GF-D8 (cell line): ENCODE data around the gene TCEA3.
"Not testable (repeated sequence)": the region's sequence is repeated elsewhere in the genome, so short reads cannot be mapped to it uniquely, and the experiment has no call there.

ENCODE experiments used
- DNase-seq: peaks from one replicate; lab custom pipeline; 2025; lab: John Stamatoyannopoulos, UW

TCEA3 gene

DNA sequence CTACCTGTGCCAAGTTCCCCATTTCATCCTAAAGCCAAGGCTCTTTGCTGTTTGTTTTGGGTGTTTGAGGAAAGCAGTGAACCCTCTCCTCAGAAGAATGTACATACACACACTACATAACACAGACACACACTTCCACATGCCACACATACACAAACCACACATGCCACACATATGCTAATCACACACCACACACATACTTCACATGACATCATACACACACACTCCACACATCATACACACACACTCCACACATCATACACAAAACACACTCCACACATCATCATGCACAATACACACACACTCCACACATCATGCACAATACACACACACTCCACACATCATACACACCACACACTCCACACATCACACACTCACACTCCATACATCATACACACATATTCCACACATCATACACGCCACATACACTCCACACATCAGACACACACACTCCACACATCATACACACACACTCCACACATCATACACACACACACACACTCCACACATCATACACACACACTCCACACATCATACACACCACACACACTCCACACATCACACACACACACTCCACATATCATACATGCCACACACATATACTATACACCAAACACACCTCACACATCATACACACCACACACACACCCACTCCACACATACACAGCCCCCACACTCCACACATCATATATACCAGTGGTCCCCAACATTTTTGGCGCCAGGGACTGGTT lies 32.3 kb downstream of the TCEA3 start:
- DNase-seq, result no peak

DNA sequence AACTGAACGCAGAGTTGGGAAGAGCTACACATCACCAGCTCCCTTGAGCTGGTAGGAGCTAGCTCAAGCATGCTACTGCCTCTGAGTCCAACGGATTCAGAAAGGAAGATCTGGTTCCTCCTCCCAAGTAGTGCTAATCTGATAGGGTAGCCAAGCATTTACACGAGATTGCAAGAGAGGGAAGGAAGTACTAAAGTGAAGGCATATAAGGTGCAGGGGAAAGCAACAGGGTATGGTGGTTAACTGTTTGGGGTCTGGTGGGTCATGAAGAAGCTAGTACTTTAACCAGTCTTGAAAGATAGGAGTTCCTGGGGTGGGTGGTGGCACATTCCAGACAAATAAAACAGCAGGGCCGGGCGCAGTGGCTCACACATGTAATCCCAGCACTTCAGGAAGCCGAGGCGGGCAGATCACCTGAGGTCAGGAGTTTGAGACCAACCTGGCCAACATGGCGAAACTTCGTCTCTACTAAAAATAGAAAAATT lies 34.7 kb downstream of the TCEA3 start:
- DNase-seq, result peak; percentile 36

DNA sequence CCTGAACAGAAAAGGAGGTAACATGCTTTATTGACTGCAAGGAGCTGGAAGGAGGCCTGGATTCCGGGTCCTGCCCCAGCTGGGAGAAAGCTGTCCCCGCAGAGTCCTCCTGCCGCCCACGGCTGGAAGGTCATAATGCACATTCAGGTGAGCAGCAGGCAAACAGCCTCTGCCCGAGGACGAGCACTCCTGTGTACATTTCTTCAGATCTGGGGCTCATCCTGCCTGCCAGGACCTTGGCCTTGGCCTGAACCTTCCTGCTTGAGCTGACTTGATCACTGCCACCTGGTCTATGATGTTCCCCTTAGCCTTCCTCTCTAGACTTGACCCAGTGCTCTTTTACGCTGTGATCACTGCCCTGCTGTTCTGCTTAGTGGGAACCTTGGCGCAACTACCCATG lies 37.1 kb downstream of the TCEA3 start:
- DNase-seq, result no peak

DNA sequence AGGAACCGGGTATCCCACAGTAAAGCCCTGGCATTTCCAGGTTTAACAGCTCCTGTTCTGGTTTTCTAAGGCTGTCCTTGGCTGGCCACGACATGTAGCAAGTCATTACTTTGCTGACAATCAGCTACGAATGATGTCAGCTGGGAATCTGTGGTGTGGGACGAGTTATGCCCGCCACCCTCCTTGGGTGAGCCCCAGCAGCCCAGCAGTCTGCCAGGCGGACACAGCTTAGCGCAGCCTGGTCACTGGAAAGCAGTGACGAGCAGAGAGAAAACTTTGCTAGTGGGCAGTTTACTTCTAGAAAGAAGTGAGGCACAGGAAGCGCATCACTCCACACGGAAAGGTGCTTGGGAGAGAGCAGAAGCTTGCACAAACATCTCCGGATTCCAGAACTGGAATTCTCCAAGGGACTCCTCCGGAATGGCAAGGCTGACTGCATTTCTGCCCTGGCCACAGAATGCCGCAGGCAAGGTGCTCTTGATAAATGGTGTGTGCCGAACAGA lies 39.4 kb downstream of the TCEA3 start:
- no peak for DNase-seq

DNA sequence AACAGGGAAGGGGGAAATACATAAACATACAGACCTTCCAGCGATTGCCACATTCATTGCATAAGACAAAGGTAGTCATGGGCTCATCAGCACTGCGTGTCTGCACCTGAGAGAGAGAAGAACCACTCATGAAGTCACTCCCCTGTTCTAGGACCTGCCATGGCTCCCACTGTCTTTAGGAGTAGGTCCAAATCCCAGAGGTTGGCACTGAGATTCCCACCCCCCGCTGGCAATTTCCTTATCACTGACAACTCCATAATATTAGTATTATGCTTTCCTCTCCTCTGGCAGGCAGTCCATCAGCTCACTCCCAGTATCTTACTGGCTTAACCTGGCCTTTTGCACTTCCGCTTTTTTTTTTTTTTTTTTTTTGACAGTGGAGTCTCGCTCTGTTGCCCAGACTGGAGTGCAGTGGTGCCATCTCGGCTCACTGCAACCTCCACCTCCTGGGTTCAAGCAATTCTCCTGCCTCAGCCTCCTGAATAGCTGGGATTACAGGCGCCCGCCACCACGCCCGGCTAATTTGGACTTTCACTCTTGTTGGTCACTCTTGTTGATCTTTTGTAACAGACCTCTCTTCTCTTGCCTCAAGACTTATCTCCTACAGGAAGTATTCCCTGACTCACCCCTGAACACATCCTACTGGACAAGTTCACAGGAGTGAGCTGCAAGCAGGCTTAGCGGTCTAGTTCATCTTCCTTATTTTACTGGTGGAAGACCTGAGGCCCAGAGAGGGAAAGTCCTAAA lies 40.1 kb downstream of the TCEA3 start:
- DNase-seq, result no peak

DNA sequence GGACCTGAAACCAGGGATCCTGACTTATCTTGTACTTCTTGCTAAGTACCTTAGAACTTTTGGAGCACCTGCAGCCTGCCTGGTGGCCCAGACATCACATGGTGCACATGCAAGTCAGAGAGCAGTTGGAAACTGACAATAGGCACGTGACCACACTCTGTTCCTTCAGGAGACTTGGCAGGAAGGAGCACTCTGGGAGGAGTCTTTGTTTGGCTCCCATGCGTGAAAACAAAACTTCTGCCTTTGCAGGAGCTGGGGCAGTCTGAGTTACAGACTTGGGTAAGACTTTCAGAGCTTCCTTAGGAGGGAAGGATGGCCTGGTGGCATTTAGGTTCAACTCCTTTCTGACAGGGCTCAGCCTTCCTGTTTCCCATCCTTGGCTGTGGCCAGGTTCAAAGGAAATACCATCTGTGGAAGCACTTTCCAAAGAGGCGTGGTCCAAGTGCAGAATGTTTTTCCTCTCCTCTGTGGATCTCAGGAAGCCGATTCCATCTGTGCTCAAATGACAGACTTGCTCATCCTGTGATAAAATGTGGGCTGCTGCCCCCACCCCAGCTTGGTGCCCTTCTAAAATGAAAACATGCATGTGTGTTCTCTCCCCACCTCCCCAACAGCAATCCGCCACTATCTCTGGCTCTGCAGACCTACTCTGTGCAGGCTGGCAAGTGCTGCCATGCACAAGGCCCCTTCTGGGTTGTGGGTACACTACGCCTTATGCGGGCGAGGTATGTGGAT lies 40.8 kb downstream of the TCEA3 start:
- no peak for DNase-seq

DNA sequence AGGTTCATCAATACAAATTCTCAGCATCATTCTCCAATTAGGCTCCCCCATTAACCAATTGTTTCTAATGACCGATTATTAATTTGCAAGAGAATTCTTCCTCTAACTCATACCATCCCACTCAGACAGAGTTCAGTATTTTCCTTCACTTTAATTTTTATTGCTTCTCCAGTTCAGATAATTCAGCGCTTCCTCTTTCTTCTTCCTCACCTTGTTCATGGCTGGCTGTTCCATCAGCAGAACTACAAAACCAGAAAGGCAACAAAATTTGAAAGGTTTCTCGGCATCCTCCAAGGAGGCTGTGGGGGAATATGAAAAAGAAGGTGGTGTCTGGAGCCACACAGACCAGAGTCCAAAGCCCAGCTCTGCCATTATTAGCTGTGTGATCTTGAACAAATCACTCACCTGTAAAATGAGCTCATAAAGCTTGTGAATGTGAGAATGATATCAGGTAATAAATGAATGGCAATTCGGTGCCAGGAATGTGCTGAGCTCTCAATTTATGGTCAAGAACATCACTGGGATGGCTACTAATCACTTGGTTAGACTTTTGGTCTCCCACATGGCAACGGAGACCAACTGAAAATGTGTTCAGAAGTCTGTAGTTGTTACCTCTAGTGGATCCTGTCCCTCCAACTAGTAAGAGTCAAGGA lies 43.2 kb downstream of the TCEA3 start:
- no peak for DNase-seq

DNA sequence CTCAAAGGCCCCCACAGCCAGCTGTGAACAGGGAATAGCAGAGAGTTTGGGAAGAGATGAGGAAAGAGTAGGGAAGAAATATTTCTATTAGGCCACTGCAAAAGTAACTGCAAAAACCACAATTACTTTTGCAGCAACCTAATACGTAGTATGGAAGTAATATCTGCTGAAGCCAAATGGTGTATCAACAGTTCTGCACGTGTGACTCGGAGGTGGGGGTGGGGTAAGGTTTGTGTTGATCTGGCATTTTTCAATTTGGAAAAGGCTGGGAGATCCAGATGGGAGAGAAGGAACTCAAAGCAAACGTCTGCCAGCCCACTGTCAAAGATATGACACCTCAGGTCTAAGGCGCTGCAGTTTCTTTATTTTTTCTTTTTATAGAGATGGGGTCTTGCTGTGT lies 43.8 kb downstream of the TCEA3 start:
- no peak for DNase-seq

DNA sequence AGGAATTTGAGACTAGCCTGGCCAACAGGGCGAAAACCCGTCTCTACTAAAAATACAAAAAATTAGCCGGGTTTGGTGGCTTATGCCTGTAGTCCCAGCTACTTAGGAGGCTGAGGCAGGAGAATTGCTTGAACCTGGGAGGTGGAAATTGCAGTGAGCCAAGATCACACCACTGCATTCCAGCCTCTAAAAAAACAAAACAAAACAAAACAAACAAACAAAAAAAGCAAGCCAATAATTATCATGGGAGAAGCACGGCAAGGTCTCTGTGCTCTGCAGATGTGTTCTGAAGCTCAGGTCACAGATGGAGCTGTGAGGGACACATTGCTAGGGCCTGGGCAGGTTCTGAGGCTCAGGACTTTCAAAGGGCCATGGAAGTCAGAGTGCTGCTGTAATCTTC lies 44.3 kb downstream of the TCEA3 start:
- DNase-seq, result not testable (repeated sequence)

DNA sequence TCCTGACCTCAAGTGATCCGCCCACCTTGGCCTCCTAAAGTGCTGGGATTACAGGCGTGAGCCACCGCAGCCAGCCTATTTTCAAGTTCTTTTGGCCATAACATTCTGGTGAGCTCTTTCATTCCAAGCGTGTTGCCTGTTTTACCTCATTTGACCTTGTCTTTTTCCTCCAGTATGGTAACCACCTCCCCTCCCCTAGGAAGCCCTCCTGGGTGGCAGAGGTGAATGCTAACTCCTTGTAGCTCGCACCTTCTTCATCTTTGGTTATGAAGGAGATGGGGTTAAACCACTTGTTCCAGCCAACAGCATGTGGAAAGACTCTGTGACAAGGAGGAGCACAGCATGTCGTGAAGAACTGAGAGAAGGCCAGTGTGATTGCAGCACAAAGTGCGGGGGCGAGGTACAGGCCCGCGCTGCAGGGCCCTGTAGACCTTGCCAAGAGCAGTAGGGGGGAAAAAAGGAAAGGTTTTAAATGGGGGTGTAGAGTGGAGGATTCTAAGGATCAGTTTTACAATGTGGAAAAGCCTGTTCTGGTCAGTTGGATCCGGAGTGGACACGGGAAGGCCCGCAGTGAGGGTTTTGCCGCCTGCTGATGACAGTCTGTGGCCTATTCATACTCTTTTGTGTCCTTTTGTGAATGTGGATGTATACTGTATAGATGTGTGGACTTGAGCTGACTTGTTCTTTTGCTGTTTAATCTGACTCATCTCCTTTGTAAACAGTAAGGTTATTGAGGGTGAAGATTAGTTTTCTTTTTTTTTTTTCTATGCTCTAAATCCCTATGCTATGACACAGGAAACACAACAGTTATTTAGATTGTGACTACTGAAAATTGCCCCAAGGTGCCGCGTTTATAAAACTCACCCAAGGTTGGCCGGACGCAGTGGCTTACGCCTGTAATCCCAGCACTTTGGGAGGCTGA lies 47.4 kb downstream of the TCEA3 start:
- no peak for DNase-seq

DNA sequence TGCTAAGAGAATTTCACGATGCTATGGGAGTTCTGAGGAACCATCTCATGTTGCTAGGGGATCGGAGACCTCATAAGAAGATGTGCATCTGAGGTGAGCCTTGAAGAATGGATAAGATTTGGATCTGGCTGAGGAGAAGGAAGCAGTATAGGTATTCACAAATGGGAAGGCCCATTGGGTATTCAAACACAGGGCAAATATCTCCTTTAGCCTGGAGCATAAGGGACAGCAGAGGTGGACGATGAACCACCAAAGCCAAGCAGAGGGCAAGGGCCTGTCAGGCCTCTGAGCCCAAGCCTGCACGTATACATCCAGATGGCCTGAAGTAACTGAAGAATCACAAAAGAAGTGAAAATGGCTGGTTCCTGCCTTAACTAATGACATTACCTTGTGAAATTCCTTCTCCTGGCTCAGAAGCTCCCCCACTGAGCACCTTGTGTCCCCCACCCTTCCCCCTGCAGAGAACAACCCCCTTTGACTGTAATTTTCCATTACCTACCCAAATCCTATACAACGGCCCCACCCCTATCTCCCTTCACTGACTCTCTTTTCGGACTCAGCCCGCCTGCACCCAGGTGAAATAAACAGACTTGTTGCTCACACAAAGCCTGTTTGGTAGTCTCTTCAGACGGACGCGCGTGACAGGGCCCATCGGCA lies 50.3 kb downstream of the TCEA3 start:
- not testable (repeated sequence) for DNase-seq

DNA sequence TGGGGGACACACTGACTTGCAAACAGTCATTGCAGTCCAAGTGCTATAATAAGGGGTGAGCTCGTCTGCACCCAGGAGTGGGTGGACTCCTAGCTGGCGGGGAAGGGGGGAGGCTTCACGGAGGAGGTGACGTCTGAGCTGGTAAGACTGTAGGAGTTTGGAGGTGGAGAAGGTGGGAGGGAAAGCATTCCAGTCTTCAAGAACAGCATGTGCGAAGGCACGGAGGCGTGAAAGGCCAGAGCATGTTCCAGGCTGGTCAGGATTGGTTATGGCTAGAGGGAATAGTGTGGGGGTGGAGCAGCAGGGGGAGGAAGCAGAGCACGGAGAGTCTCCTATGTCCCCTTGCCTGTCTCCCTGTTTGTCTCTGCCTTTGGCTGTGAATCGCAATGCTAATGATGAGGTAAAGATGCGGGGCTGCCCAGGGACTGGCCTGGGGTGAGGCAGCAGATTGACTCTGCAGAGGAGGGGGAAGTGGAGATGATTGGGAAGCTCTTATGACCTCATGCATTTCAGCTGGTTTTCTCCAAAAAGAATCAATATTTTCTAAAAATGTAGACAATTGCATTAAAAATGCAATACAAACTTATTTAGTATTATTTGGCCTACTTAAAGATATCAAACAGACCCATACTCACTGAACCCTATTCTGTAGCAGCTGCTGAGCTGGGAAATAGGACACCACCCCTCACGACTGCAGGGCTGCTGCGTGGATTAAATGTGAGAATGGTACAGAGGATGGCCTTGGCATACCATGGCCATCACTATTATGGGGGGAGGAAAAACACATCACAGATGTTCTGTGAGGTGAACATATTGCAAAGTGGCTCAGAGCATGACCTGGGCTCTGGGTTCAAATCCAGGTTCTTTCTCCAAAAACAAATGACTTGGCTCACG lies 52.3 kb downstream of the TCEA3 start:
- DNase-seq, result no peak

DNA sequence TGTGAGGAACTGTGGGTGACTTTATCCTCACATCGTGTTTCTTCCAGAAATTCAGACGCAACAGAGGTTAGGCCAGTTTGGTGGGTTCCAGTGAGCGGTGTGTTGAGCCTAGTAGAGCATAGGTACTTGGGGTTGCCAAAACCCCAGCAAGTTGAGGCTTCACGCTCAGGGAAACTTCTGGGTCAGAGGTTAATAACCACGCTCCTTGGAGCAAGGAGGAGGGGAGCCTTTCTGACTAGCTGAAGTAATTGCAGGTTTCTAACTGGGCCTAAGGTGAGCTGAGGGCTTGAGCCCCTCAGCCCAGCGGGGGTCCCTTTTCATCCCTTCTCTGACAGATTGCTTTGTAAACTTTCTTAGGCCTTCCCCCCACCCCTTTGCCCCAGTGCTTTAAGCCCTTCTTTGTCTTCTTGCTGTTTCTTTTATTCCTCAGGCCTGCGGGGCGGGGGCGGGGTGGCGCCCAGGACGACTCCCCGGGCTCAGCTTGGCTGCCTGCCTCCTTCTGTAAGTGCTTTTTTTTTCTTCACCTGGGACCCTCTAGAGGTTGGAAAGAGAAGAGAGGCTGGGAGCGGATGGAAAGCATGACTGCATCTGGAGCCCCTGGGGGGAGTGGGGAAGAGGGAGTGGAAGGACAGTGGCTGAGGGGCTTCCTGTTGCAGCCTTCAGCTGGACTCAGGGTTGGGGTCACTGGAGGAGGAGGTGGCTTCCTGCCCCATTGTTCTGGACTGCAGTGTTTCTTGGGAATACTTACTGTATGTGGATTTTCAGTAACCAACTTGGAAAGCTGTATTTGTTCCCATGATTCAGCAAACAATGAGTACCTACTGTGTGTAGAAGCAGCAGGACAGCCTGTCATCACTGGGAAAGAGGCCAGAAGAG lies 53.6 kb downstream of the TCEA3 start:
- no peak for DNase-seq

DNA sequence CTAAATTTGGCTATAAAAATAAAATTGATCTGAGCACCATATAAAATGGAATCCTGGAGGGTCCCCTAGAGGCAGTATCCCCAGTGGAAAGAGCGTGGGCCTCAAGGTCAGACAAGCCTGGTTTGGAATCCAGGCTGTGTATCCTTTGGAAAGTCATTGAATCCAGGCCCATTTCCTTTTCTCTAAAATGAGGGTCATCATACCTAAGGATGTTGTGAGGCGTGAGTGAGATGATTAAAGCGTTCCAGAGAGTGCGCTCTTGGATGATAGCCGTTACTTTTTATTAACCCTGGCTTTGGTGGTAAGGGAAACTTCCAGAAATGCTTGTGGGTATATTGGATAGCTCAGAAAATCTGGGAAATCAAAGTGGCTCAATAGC lies 54.2 kb downstream of the TCEA3 start:
- no peak for DNase-seq

DNA sequence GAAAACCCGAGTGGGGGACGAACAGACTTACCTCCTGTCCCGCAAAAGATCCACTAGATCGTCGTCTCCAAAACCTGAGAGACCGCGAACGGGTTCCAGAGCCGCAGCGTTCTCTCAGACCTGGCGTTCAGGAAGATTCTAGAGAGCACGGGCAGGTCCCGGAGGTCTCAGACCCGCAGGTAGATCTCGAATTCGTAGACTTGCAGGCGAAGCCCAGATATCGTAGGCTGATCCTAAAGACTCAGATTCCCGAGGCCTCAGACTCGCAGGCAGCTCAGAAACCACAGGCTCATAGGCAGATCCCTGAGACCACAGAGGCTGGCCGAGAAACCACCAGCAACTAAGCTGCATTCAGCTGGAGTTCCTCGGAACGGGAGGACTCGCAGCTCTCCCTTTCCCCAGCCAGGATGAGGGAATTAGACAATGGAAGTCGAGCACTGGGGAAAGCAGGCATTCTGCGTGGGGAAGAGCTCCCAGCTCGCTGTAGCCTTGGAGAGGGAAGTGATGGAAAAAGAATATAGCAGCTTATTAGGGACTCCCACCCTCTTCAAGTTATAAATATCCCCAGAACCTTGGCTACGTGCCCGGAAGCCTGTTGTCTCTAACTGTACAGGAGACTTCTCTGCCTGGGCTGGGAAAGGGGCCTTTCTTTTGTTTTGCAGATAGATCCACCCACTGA lies 55.1 kb downstream of the TCEA3 start, which contains the start of gene ZNF436:
ZNF436 (minus strand) TSS at position 502 of the 679 bp plus-strand sequence. CDS start 1,831 bp downstream, outside the sequence.
- DNase-seq, result peak; percentile 57

DNA sequence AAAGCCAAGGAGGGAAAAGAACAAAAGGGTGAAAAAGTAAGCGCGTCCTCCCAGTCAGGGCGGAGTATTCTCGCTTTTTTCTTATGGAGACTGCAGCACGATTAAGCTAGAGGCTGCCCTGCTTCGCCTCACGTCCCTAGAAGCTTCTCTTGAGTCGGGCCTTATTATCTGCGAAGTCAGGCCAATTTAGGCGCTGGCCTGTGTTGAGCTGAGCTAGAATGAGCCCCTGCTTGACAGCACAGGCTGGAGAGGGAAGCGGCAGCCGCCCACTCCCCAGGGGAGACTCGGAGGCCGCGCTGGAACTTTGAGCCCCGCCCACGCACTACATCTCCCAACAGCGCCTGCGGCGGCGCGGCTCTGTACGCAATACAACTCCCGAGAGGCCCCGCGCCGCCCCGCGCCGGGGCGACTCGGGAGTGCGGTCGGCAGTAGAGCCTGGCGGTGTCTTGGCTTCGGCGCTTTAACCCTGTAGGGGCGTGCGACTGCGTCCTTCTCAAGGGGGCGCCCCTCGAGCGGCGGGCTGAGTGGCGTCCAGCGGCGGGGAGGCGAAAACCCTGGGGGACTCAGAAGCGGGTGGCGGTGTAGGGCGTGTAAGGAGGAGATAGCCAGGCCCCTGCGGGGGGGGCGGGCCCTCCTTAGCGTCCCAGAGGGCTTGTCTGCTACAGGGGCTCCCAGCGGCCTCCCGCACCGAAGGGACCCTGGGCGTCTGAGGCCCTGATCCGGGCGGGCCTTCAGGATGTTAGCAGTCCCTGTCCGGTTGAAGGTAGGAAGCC lies 55.8 kb downstream of the TCEA3 start:
- peak; percentile 77 for DNase-seq
